K562 (cell line): ENCODE measurements around the gene MEX3D. TPM values are rescaled to one million over a fixed set of nuclear protein-coding genes. Genes with fewer than 3 reads are reported as not detected.

Experiments used
- CEBPG ChIP-seq, 3 experiments: fragments of 200-800 bp in 1 of 3; sonication (Bioruptor generic) in 1 of 3; sonication (generic) in 1 of 3; formaldehyde crosslinking in 1 of 3; IDR thresholded peaks in 2 of 3; conservative IDR thresholded peaks in 1 of 3; 2 replicates each; pipeline versions ENCODE4 v1.6.1 to v1.8.0; 2016 to 2022; ENCODE audit warnings: missing compliant biosample characterization in 2 of 3, missing genetic modification characterization in 2 of 3, mild to moderate bottlenecking in 1 of 3, missing genetic modification reagents in 1 of 3
- KHSRP ChIP-seq: fragments of 450-650 bp; IDR thresholded peaks from 2 replicates; pipeline ENCODE4 v1.6.1; 2017
- L3MBTL2 ChIP-seq: fragments of 450-650 bp; IDR thresholded peaks from 2 replicates; pipeline ENCODE4 v1.6.1; 2016; ENCODE audit warnings: mild to moderate bottlenecking, moderate library complexity
- MGA ChIP-seq: fragments of 450-650 bp; IDR thresholded peaks from 2 replicates; pipeline ENCODE4 v1.6.1; 2016; ENCODE audit warnings: mild to moderate bottlenecking, moderate library complexity
- SUPT5H ChIP-seq: fragments of 450-650 bp; IDR thresholded peaks from 2 replicates; pipeline ENCODE4 v1.6.1; 2016
- TAF15 ChIP-seq: fragments of 200-400 bp; formaldehyde crosslinking; IDR thresholded peaks from 2 replicates; pipeline ENCODE4 v1.6.1; 2017; ENCODE audit warnings: mild to moderate bottlenecking, low read depth, low read length, moderate library complexity
- THRB ChIP-seq: fragments of 450-650 bp; formaldehyde crosslinking; conservative IDR thresholded peaks from 2 replicates; pipeline ENCODE4 v1.4.0; 2022; ENCODE audit warnings: mild to moderate bottlenecking, missing genetic modification characterization
- ZBTB7A ChIP-seq: IDR thresholded peaks from 2 replicates; pipeline ENCODE4 v1.6.1; 2011; ENCODE audit warnings: low read depth, mild to moderate bottlenecking, low read length, moderate library complexity, borderline replicate concordance; ENCODE audit not compliant: control insufficient read depth
- ZBTB9 ChIP-seq: fragments of 450-650 bp; formaldehyde crosslinking; IDR thresholded peaks from 2 replicates; pipeline ENCODE4 v1.4.0; 2020; ENCODE audit warnings: mild to moderate bottlenecking, moderate library complexity
- ZNF444 ChIP-seq: fragments of 250-450 bp; sonication (Bioruptor Pico); IDR thresholded peaks from 2 replicates; pipeline ENCODE4 v1.4.0; 2020; ENCODE audit warnings: mild to moderate bottlenecking, moderate library complexity
- polyA plus RNA-seq, 8 experiments: library from polyadenylated mRNA; depleted of rRNA in 4 of 8; stranded (reverse) in 5 of 8; unstranded in 3 of 8; fragments of >200 nt; fragmentation: Nextera tagmentation in 2 of 8; fragmentation: Illumina TruSeq in 1 of 8; extraction: Ambion mirVana in 2 of 8; extraction: Trizol in 1 of 8; gene quantifications; 2 replicates each; pipeline versions ENCODE4 v1.2.1 to v1.2.3, GENCODE V29; 2011 to 2014; ENCODE audit warnings: inconsistent platforms in 1 of 8, missing spikeins in 1 of 8
- total RNA-seq, 7 experiments: library from RNA; depleted of rRNA in 6 of 7; stranded (reverse); fragments of >200 nt in 6 of 7; fragmentation: Illumina TruSeq in 2 of 7; extraction: Trizol in 2 of 7; gene quantifications; 2 replicates each; pipeline versions ENCODE4 v1.2.1 to v1.2.3, GENCODE V29; 2011 to 2021; ENCODE audit warnings: low replicate concordance in 1 of 7

The MEX3D gene
- total and polyA plus RNA-seq, 9 of the 15 experiments (the other 6 are each of a cell fraction or from before 2014, with no cell fraction given) = 1.7 to 39.3 (median 5.7) TPM

DNA sequence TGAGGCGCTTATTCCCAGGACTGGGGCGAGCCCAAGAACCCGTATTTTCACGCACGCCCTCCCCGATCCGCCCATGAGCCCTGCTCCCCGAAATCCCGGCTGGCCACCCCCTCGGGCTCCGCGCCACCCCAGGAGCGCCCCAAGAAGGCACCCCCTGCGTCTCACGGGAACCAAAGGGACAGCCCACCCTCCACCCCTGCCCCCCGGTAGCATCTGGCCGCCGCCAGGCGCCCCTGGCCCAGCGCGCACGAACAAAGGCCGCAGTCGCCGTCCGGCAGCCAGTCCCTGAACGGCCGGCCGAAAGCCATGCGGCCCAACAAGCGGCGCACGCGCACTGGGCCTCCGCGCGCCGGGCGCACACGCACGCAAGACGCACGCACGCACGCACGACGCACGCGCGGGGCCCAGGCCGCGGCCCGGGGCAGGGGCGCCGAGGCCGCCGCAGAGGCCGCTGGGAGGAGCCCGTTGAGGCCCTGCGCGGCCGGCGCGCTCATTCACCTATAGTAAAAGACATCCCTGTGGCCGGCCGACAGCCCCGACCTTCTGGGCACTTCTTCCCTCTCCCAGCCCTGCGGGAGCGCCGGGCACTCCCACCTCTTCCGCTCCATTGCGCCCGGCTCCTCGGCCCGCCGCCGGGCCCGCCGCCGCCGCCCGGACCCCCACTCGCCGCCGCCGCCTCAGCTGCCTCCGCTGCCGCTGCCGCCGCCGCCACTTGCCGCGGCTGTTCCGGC is 24.1 kb upstream of the MEX3D start (continued):
- TF ChIP-seq MGA (peak; percentile 51), SUPT5H (peak; percentile 93), ZBTB7A (no peak), KHSRP (no peak), CEBPG (CRISPR knock-in tag; IDR thresholded peaks at IDR 0.05) (0 out of 2 replicates have a peak, but pooled peaks have one; percentile 13), CEBPG (tag; conservative IDR thresholded peaks at IDR 0.05 in 1 of 2, IDR thresholded peaks at IDR 0.05 in 1 of 2) (no peak), THRB (CRISPR knock-in tag) (peak; percentile 63; the same call in 1 of the 2 replicates), ZBTB9 (CRISPR knock-in tag) (peak; percentile 84), TAF15 (no peak), L3MBTL2 (peak; percentile 85), ZNF444 (0 out of 2 replicates have a peak, but pooled peaks have one; percentile 38)
